Measurements from ENCODE around the gene KATNBL1. TPM values are rescaled to one million over a fixed set of nuclear protein-coding genes. Genes with fewer than 3 reads are reported as not detected.

The KATNBL1 gene
- total RNA-seq, 1 experiment from 2014 or later: 12.9 TPM

- Mint-ChIP-seq H3K4me1 (ENCODE audit: low read depth, unreplicated experiment) (no peaks in the 10 kb centered on the region), H3K27ac (ENCODE audit: unreplicated experiment) (no peak overlapping the region), H3K27me3 (ENCODE audit: unreplicated experiment) (no peaks in the 10 kb centered on the region), H3K36me3 (ENCODE audit: insufficient read depth, unreplicated experiment) (peaks cover 17% of the 10 kb centered on the region), H3K9me3 (ENCODE audit: low read depth, unreplicated experiment) (no peaks in the 10 kb centered on the region), H3K4me3 (ENCODE audit: low read depth, unreplicated experiment) (no peak overlapping the region)
- TF ChIP-seq CTCF (IDR thresholded peaks at IDR 0.05; ENCODE audit: unreplicated experiment): no peak
- no TSS peak for BruUV-seq (replicated peaks)
- intact Hi-C loops (cut with micrococcal nuclease; ENCODE audit: unreplicated experiment): no loop called here
- no peak for DNase-seq
- CTCF ChIA-PET: no interaction called here
Measured at GRCh38 chr15:34099914-34100313, 110.0 kb downstream of the KATNBL1 start.

Other genes with a start within 250 kb of the KATNBL1 start
- gene CHRM5, start 241.6 kb downstream of the KATNBL1 start, total RNA-seq (2022): not detected in 2 replicates
- gene AVEN, start 170.9 kb downstream of the KATNBL1 start, total RNA-seq (2022): 2.8 and 3.1 TPM in 2 replicates
- 30.5 and 34.3 TPM in 2 replicates for gene EMC7, start 108.2 kb downstream of the KATNBL1 start, total RNA-seq (2022)
- gene PGBD4, start 108.0 kb downstream of the KATNBL1 start, total RNA-seq (2022): 1.3 TPM in 2 replicates
- 40.3 and 43.9 TPM in 2 replicates for gene EMC4, start 14.9 kb upstream of the KATNBL1 start, total RNA-seq (2022)
- gene SLC12A6, start 127.7 kb upstream of the KATNBL1 start, total RNA-seq (2022): 3.8 and 4.2 TPM in 2 replicates
- 46.0 and 48.1 TPM in 2 replicates for gene NOP10, start 133.0 kb upstream of the KATNBL1 start, total RNA-seq (2022)
- not detected in 2 replicates for gene NUTM1, start 133.2 kb upstream of the KATNBL1 start, total RNA-seq (2022)
- gene LPCAT4, start 157.1 kb upstream of the KATNBL1 start, total RNA-seq (2022): 28.9 and 35.3 TPM in 2 replicates
- gene GOLGA8A, start 227.7 kb upstream of the KATNBL1 start, total RNA-seq (2022): 37.2 and 46.5 TPM in 2 replicates